Stimulated activated naive CD8-positive, alpha-beta T cell treated with anti-CD3 and anti-CD28 coated beads, Interleukin-15, Interleukin-2, amounts not matched to agents 100 U/mL and 50 U/mL, for 24 hours (primary cell): ENCODE results near the gene ZNF106.

ENCODE experiments used
- ATAC-seq: fragments of 150-1000 bp; cut with Tn5 transposase; one replicate; pipeline ENCODE4 v1.10.0; 2021
- DNase-seq: peaks from one replicate; pipeline ENCODE4 v3.0.0; 2021

The ZNF106 gene

DNA sequence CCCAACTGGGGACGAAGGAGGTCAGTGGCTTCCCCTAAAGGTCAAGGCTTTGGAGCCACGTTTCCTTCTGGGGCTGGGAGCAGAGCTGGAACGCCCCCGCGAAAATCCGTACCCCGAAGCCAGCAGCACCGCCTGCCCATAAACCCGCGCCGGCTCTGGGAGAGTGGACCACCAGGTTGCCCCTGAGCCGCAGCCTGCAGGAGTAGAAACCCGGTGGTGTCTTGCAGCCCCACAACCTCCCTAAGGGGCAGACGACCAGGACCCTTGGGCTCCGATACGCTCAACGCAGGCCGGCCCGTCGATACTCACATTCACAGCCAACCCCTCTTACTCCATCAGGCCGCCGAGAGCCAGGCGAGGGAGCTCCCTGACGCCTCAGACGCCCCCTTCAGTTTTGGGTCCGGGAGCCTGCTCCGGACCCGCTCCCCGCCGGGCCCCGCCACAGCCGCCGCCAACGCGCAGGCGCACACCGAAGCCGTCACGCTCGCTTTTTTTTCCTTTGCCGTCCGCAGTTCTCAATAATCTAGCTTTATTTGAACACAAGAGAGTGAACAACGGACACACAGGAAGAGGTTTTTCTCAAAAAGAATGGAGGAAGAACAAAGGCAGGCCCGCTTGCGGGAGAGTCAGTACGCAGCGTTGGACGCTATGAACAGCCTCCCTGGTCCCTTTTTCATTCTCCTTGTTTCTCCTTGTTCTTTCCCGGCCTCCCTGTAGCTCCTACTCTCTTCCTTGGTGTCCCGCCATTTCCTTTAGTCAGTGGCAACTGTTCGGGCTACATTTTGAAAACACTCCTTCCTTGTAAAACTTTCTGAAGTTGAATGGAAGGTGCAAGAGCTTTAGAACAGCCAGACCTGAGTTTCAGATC, at the start of gene ZNF106:
TSS of gene ZNF106 (minus strand) at position 471 of the 868 bp plus-strand sequence. CDS start 18,852 bp downstream, outside the sequence.
- DNase-seq (peak; percentile 89), ATAC-seq (peak; percentile 67)

DNA sequence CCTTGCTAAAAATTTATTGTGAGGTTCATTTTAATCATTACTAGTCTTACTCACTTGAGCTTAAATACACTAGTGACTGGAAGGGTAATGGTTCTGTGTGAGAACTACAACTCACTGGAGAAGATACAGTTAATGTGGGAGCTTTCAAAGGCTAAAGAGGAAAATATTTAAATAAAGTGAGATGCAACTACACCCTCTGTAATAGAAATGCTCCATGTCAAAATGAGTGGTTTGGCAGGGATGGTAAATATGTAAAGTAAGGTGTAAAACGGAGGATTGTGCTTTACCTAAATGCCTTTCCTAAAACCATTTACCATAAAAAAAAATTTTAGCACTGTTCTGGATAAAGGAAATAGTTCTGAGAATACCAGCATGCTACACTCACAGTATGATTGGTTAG, 42.3 kb upstream of the ZNF106 start:
- no peak for ATAC-seq
- DNase-seq: no peak

DNA sequence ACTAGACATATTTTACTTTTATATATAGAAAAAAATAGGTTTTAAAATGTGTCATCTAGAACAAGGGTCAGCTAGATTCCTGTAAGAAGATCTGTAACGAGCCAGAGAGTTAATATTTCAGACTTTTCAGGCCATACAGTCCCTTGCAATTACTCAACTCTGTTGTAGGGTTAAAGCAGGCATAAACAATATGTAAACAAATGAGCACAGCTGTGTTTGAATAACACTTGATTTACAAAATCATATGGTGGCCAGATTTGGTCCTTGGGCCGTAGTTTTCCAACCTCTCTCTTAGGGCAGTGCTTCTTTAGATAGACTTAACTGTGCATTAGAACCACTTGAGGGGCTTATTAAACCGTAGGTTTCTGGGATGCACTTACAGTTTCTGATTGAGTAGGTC, 38.0 kb upstream of the ZNF106 start:
- ATAC-seq (no peak), DNase-seq (no peak)

DNA sequence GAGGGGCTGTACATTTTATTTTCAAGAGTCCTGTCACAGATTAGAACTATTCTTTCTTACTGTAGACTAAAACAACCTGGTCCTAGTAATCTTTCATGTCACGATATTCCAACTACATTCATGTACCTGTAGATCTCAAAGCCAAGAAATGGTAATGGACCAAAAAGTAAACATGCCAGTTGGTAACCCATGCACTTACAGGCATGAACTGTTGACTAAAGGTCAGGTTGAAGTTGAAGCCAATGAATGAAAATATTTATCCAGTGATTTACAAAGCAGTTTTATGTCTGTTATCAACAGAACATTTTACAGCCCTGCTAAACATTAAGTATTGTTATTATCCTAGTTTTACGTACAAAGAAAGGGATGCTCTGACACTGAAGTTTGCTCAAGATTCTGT, 32.4 kb upstream of the ZNF106 start:
- DNase-seq (no peak), ATAC-seq (no peak)

DNA sequence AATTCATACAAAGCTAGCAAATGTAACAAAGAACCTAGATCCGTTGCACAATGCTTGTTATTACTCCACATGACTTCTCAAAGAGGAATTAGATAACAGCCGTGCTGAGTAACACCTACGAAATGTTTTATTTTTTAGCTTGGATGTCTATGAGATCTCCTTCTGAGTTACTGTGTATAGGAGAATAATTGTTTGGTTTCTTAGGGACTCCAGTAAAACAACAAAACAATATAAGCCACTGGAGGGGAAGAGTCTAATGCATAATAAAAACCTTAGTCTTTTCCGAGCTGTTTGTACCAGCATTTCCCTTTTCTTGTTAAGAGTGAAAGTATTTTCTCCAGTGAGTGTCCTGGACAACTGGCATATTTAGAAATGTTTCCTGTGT, 20.1 kb upstream of the ZNF106 start:
- DNase-seq (no peak), ATAC-seq (no peak)

DNA sequence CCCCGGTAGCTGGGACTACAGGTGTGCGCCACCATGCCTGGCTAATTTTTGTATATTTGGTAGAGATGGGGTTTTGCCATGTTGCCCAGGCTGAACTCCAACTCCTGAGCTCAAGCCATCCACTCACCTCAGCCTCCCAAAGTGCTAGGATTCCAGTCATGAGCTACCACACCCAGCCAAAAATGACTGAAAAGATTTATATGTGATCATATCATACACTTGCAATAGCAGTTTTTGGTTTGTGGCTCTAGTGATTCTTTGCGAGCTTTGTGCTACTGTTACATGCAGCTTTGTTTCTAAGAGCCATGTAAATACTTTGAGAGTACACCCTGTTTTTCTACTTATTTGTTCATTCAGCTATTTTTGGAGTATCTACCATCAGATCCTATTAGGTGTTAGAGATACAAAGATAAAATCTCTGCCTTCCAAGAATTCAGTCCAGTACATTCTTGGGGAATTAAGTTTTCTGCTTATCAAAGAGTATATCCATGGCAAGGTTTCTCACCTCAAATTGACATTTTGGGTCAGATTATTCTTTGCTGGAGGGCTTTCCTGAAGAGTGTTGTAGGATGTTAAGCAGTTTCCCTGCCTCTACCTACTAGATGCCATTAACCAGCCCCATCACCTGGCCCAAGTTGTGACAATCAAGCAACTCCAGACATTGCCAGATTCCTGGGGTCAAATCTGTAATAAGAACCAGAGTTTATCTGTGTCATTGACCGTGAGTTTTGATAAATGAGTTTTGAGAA, 19.5 kb upstream of the ZNF106 start:
- DNase-seq (no peak), ATAC-seq (no peak)

DNA sequence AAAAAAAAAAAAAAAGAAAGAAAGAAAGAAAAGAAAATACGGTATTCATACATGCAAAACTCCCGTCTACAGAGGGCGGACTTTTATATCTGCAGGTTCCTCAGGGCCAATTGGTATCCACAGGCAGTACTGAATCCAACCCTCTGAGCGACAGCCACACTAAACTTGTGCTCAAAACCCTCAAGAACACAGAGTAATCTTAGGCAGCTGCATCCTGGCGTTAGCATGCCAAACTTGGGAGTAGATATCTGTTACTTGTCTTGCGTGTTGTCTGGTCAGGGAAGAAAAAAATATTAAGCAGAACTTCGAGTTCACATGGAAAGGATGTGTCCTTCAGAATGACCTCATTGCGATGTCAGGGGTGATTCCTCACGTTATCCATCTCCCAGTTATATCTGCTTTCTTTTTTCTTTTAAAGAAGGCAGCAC, 17.3 kb upstream of the ZNF106 start:
- ATAC-seq (no peak), DNase-seq (no peak)

DNA sequence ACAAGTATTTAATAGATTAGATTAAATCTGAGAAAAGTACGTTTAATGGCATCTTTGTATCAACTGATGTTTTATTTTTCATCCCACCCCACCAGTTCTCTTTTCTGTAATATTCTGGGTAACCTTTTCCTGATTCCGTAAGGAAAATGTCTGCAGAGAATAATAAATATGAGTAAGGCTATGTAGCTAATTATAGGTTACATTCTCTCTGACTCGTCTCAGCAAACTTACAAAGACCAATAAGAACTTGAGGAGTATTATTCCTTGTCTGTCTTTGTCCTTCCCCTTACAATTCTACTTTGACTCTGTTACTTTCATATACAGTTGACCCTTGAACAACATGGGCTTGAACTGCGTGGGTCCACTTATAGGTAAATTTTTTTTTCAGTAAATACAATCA, 16.6 kb upstream of the ZNF106 start:
- no peak for DNase-seq
- ATAC-seq: no peak

DNA sequence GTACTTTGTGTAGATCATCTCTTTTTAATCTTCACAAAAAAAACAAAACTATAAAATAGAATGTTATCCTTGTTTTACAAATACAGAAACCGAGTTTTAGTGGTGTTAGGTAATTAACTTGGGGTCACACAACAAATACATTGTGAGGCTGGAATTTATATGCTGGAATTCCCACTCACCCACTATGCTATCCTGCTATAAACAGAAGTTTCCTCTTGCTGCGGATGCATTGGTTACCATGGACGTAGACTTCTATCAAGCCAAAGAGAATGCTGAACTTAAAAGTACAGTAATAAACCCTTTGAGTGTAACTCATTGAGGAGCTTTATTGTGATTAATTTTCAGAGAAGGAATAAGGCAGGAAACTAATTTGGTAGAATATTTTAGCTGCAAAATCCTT, 13.7 kb upstream of the ZNF106 start:
- ATAC-seq: no peak
- DNase-seq: no peak

DNA sequence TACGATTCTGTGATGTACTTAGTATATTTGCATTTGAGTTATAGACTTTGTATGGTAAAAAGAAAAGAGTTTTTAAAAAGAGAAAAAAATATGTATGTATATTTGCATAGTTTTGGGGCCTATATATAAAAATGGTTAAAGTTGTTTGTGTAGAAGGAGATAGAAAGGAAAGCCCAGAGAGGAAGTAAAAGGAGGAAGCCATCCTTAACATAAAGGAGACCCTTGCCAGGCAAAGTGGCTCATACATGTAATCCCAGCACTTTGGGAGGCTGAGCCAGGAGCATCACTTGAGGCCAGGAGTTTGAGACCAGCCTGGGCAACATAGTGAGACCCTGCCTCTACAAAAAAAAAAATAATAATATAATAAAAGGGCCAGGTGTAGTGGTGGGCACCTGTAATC, 12.9 kb upstream of the ZNF106 start:
- no peak for ATAC-seq
- DNase-seq: no peak

DNA sequence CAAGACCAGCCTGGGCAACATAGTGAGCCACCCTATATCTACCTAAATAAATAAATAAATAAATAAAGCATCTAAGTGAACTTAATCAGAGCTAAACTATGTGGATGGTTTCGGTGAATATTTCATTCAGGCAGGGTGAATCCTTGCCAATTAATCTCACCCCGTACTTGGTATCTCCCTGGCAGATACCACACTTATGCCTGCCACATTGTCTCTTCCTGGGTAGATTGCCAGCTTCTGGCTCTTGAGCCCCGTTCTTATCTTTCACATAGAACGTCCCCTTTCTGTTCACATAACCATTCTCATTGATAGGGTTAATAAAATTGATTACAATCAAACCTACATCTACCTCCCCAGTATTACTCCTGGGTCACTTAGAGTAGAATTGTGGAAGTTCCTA, 11.5 kb upstream of the ZNF106 start:
- ATAC-seq (no peak), DNase-seq (no peak)

DNA sequence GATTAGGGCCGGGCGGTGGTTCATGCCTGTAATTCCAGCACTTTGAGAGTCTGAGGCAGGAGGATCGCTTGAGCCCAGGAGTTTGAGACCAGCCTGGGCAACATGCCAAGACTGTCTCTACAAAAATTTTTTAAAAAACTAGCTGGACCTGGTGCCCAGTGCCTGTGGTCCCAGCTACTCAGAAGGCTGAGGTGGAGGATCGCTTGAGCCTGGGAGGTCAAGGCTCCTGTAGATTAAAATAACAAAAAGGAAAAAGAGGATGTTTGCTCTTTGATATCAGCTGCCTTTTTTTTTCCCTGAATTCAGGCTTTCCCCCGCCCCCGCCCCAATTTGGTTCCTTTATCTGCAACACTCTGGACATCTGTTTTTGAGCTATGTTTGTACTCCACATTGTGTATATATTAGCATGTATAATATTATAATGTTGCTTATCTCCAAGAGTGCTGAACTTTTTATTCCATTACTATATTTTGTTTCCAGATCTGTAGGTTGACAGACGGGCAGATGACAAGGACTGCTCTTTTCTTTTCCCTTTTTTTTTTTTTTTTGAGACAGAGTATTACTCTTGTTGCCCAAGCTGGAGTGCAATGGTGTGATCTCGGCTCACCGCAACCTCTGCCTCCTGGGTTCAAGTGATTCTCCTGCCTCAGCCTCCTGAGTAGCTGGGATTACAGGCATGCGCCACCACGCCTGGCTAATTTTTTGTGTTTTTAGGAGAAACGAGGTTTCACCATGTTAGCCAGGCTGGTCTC, 9.1 kb upstream of the ZNF106 start:
- DNase-seq (no peak), ATAC-seq (no peak)

DNA sequence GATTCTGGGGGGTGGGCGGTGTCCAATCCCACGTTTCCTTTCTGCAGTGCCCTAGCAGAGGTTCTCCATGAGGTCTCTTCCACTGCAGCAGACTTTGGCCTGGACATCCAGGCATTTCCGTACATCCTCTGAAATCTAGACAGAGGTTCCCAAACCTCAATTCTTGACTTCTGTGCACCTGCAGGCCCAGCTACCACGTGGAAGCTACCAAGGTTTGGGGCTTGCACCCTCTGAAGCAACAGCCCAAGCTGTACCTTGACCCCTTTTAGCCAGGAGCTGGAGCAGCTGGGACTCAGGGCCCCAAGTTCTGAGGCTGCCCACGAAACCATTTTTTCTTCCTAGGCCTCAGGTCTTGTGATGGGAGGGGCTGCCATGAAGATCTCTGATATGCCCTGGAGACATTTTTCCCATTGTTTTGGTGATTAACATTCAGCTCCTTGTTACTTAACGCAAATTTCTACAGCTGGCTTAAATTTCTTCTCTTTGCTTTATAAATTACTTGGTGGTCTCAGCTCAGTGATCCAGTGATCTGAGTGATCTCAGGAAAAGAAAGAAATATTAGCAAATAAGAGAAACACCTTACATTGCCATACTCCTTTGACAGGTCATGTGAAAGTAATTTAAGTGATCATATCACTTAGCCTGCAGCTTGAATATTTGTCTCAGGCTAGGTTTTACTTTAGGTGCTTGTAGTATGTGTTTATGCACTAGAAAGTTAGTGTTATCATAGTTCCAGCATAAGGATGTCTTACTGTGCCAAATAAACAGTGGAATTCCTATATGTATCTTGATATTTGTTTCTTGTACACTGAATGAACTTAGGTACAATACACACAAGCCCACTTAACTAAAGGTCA, 7.5 kb upstream of the ZNF106 start:
- no peak for DNase-seq
- no peak for ATAC-seq

DNA sequence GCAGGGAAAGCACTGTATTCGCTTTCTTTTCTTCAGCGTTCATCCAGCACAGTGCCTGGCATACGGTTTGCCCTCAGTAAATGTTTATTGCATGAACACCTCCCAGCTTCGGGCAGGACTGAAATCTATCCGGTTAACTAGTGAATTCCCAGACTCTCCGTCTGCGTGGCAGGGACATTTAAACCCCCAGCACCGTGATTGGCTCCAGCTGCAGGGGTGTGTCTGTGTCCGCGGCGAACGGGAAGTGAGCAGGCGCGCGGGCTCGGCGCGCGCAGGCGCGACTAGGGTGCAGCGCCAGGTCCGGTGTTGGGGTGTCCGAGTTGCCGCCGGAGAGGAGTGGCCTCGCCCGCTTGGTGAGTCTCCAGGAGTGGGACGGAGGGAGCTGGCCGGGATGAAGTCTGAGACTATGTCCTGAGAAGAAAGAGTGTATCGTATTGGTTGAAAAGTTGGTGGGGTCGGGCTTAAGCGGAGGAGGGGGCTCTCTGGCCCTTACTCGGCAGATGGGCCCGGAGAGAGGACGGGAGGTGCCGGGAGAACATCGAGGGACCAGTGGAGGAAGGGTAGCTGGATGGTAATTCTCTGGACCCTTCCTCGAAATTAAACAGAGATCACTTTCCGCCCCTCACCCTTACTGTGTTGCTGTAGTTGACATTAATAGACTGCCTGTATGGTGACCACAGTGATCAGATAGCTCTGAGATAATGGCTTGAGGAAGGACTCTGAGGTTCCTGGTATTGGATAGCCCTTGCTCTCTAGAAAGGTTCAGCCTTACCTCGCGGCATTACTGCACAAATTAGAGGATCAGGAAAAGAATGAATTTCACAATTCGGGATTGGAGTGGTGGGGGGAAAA, 4.6 kb upstream of the ZNF106 start, which contains the start of gene SNAP23:
TSS of gene SNAP23 (plus strand) at position 274 of the 852 bp plus-strand sequence. CDS start 16,213 bp downstream, outside the sequence.
- DNase-seq (peak; percentile 88), ATAC-seq (peak; percentile 94)

DNA sequence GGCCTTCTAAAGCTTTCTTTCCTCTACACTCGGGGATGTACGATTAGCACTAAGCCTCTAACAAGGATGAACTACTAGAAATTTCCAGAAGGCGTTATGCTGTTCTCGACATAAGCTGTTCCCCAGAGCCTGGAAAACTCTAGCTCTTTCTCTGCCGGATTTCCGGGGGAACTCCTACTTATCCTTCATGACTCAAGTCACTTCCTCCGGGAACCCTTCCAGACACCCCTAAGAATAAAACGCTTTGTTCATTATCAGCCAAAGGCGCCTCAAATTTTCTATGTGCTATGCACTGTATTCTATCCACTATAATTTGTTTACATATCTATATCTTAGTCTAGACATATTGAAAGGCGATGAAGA, 4.0 kb upstream of the ZNF106 start:
- DNase-seq (peak; percentile 45), ATAC-seq (no peak)

DNA sequence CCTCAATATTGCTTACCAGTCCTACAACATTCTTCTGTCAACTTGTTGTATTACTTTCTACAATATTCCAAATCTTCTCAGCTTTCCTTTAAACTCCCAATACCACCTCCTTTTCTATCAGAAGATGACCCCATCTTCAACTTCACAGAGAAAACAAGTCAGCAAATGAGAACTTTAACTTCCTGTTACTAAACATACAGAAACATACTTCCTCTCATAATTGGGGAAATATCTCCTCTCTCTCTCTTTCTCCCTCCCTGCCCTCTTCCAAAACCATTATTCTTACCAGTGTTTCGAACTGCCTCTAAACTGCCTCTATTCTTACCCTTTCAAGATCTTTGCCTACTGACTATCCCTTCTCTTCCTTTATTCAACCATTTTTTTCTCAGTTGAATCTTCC, 2.7 kb upstream of the ZNF106 start:
- ATAC-seq (no peak), DNase-seq (no peak)

DNA sequence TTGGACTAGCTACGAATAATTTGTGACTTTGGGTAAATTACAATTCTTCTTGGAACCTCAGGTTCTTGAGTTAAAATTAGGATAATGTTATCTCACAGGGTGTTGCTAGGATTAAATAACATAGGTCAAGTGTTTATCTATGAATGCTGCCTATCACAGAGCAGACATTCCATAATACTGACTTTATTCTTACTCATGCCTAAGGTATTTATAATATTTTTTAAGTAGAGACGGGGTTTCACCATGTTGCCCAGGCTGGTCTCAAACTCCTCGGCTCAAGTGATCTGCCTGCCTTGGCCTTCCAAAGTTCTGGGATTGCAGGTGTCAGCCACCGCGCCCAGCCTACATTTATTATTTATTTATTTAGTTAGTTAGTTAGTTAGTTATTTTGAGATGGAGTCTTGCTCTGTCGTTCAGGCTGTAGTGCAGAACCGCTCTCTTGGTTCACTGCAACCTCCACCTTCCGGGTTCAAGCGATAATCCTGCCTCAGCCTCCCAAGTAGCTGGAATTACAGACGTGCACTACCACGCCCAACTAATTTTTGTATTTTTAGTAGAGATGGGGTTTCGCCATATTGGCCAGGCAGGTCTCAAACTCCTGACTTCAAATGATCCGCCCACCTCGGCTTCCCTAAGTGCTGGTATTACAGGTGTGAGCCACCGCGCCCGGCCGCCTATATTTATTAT, 741 bp upstream of the ZNF106 start:
- DNase-seq: no peak
- ATAC-seq: no peak

DNA sequence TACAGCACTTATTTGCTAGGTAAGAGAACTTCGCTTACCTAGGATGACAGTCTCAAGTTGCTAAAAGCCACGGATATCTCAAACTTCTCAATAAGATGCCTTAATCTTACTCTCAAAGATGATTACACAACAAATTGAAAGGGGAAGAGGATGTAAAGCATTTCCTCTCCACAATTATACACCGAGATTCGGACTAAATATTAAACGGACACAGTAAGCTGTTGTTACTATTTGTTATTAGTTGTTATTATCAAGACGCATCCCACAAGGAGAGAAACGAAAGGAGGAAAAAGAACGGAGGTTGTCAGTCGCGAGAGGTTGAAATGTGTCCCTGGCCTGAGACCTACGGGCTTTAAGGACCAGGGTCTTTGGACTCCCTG, 660 bp downstream of the ZNF106 start:
- ATAC-seq: no peak
- no peak for DNase-seq

DNA sequence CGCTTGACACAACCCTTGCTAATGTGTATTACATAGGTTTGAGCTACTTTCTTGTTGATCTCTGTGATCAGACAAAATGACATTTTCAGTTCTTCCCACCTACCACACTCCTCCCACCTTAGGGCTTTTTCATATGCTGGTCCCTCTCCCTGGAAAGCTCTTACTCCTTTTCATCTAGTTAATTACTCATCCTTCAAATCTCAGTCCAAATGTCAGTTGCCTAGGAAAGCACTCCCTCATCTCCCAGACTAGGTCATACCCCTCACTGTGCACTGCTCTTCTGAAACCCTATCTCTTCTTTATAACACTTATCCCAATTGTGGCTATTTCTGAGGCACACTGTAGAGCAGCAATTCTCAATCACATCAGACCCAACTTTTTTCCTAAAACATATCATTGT, 7.3 kb downstream of the ZNF106 start:
- ATAC-seq (no peak), DNase-seq (no peak)

DNA sequence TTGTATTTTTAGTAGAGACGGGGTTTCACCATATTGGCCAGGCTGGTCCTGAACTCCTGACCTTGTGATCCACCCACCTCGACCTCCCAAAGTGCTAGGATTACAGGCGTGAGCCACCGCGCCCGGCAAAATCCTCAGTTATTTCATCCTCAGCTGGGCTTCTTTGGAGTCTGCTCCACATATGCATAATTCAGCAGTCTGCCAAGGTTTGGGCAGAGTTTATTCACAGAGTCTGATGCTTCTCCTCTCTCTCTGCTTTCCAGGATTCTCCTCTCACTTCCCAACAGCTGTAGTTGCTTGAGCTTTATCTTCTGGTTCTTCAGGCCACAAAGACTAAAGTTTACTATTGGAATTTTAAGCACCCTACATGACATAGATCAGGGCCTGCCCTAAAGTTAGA, 8.2 kb downstream of the ZNF106 start:
- DNase-seq (no peak), ATAC-seq (no peak)
